ENCODE measurements around the gene ANKRD11. TPM values are rescaled to one million over a fixed set of nuclear protein-coding genes. Genes with fewer than 3 reads are reported as not detected.

ANKRD11 gene
- total RNA-seq, 1 donor from 2014 or later: 63.8 TPM

- DNase-seq: no peak
- Histone ChIP-seq H3K4me1 (peaks cover 64% of the 10 kb centered on the region), H3K36me3 (no peaks in the 10 kb centered on the region), H3K27me3 (ENCODE audit: low read depth) (no peaks in the 10 kb centered on the region), H3K9me3 (replicated peaks) (no peaks in the 10 kb centered on the region), H3K4me3 (no peak overlapping the region), H3K27ac (replicated peaks) (peak overlapping the region; percentile 81)
- intact Hi-C loops (cut with micrococcal nuclease): no loop called here
- no peak for TF ChIP-seq CTCF (IDR thresholded peaks at IDR 0.05; ENCODE audit: borderline replicate concordance)
Observed at GRCh38 chr16:89351645-89352044, 138.7 kb downstream of the ANKRD11 start.

GRCh38 chr16:89350701-89351380, 139.5 kb downstream of the ANKRD11 start:
- H3K4me1 ChIP-seq: peaks cover 62% of the 10 kb centered on the region
- no peaks in the 10 kb centered on the region for H3K36me3 ChIP-seq
- peak overlapping the region; percentile 81 for H3K27ac ChIP-seq (replicated peaks)
- intact Hi-C loops (cut with micrococcal nuclease): no loop called here
- no peak for DNase-seq
- H3K27me3 ChIP-seq (ENCODE audit: low read depth): no peaks in the 10 kb centered on the region
- no peak for TF ChIP-seq CTCF (IDR thresholded peaks at IDR 0.05; ENCODE audit: borderline replicate concordance)
- H3K4me3 ChIP-seq: no peak overlapping the region
- no peaks in the 10 kb centered on the region for H3K9me3 ChIP-seq (replicated peaks)

GRCh38 chr16:89349947-89350633, 140.3 kb downstream of the ANKRD11 start:
- H3K27ac ChIP-seq (replicated peaks): no peak overlapping the region
- no peaks in the 10 kb centered on the region for H3K36me3 ChIP-seq
- no peak for DNase-seq
- no peaks in the 10 kb centered on the region for H3K27me3 ChIP-seq (ENCODE audit: low read depth)
- TF ChIP-seq CTCF (IDR thresholded peaks at IDR 0.05; ENCODE audit: borderline replicate concordance): no peak
- intact Hi-C loops (cut with micrococcal nuclease): no loop called here
- H3K4me1 ChIP-seq: peaks cover 62% of the 10 kb centered on the region
- no peak overlapping the region for H3K4me3 ChIP-seq
- no peaks in the 10 kb centered on the region for H3K9me3 ChIP-seq (replicated peaks)

GRCh38 chr16:89347807-89348206, 142.6 kb downstream of the ANKRD11 start:
- intact Hi-C loops (cut with micrococcal nuclease): no loop called here
- peaks cover 62% of the 10 kb centered on the region for H3K4me1 ChIP-seq
- no peaks in the 10 kb centered on the region for H3K9me3 ChIP-seq (replicated peaks)

GRCh38 chr16:89346869-89347268, 143.5 kb downstream of the ANKRD11 start:
- Histone ChIP-seq H3K9me3 (replicated peaks) (no peaks in the 10 kb centered on the region), H3K4me1 (peaks cover 52% of the 10 kb centered on the region), H3K36me3 (no peaks in the 10 kb centered on the region), H3K27ac (replicated peaks) (no peak overlapping the region), H3K27me3 (ENCODE audit: low read depth) (no peaks in the 10 kb centered on the region), H3K4me3 (no peak overlapping the region)
- intact Hi-C loops (cut with micrococcal nuclease): no loop called here
- no peak for DNase-seq
- TF ChIP-seq CTCF (IDR thresholded peaks at IDR 0.05; ENCODE audit: borderline replicate concordance): no peak

More at GRCh38 chr16:89347807-89348206, 142.6 kb downstream of the ANKRD11 start:
- Histone ChIP-seq H3K4me3 (no peak overlapping the region), H3K27ac (replicated peaks) (no peak overlapping the region), H3K27me3 (ENCODE audit: low read depth) (no peaks in the 10 kb centered on the region), H3K36me3 (no peaks in the 10 kb centered on the region)
- TF ChIP-seq CTCF (IDR thresholded peaks at IDR 0.05; ENCODE audit: borderline replicate concordance): no peak
- no peak for DNase-seq
